GM18511 (cell line): ENCODE results near the gene ZNF862.
"Not testable (repeated sequence)": the region's sequence is repeated elsewhere in the genome, so short reads cannot be mapped to it uniquely, and the experiment has no call there.

Source experiments
- ATAC-seq: cut with Tn5 transposase; IDR thresholded peaks from one replicate; pipeline ENCODE4 v1.9.1; 2021; ENCODE audit warnings: mild to moderate bottlenecking, moderate library complexity; ENCODE audit not compliant: unreplicated experiment

The ZNF862 gene

DNA sequence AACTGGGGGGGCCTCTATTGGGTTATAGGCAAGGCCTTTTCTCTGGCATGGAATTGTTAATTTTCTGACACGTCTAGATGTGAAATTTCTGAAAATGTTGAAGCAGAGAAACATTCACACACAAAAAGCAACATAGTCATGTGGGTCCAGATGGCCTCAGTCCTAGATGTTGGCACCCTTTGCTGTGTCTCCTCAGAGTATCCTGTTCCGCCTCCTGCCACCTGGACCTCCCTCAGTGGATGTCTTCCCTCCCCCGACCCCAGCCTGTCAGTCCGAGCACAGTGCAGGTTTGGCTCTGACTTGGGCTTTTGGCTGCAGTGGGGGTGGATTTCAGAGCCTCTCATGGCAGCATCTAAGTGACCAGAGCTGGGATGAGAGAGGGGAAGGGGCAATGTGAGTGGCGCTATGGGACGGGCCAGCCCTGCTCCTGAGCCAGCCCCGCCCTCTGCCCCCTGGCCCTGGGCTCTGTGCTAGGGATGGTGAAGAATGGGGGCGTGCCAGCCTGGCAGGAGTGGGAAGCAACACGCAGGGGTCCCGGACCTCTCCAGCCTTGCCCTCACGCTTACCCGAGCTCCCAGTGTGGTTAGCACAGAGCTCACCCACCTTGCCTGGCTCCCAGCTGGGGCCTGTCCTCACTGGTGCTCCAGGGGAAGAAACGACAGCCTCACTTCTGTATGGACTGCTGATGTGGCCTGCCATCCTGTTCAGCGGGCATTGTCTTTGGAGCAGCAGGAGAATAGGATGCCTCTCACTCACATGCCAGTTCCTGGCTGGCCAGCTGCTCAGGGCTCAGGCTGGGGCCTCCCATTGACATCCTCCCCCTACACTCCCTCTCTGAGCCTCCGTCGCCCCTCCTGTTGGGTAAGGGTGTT, 41.8 kb downstream of the ZNF862 start:
- no peak for ATAC-seq

DNA sequence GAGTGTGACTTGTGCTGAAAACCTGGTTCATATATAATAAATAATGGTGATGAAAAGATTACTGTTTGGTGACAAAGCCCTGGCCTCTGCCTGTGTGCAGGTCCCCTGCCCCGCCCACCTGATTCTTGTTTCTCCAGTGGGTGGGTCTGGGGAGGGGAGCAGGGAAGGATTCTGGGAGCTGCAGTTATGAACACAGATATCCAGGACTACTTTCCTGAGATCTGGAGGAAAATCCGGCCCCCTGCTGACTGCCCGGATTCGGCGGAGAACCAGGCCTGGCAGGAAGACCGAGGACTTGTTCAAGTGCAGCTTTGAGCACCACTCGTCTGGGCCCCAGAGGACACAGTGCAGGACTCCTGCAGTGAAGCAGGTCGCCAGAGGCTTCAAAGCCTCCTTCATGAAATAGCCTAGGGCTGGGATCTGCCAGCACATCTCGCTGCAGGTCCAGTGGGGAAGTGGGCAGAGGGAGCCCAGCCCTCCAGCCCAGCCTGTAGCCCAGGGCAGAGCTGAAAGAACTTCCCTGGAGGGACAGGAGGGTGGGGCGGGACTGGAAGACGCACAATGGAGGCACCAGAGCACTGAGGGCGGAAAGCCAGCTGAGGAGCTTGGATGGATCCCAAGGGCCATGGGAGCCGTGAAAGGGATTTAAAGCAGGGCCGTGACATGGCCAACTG, 42.6 kb downstream of the ZNF862 start:
- ATAC-seq, result no peak

DNA sequence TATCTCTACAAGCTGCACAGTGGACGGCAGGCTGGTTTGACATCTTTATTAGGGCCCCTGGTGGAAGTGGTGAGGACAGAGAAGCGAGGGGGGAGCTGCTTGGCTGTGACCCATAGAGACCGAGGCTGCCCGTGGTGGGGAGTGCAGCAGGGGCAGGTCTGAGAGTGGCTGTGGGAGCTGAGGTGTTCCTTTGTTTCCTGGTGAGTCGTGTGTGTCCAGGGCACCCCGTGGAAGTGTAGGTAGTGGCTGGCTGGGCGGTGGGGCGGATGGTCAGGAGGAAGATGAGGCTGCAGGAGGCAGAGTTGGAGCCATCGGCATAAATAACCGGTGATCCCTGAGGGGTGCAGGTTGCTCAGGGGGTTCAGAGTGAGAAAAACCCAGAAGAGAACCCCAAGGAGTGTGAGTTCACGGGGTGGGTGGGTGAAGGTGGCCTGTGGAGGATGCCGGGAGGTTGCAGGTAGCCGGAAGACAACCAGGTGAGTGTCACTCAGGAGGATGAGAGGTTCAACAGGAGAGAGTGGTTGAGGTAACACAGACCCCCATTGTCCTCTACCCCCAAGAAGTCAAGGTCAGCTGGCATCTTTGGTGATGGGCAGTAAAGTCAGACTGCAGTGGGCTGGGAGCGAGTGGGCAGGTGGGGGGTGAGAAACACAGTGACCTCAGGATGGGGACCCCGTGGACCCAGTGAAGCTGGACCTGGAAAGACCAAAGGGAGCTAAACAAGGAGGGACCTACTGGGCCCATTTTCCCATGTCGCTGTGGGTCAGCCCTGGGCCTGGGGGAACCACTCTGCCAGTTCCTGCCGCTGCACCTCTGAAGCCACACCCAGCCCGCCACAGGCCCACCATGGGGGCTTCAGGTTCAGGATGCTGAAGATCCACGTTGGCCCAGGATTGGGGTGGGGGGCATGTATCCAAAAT, 43.4 kb downstream of the ZNF862 start:
- ATAC-seq, result no peak

DNA sequence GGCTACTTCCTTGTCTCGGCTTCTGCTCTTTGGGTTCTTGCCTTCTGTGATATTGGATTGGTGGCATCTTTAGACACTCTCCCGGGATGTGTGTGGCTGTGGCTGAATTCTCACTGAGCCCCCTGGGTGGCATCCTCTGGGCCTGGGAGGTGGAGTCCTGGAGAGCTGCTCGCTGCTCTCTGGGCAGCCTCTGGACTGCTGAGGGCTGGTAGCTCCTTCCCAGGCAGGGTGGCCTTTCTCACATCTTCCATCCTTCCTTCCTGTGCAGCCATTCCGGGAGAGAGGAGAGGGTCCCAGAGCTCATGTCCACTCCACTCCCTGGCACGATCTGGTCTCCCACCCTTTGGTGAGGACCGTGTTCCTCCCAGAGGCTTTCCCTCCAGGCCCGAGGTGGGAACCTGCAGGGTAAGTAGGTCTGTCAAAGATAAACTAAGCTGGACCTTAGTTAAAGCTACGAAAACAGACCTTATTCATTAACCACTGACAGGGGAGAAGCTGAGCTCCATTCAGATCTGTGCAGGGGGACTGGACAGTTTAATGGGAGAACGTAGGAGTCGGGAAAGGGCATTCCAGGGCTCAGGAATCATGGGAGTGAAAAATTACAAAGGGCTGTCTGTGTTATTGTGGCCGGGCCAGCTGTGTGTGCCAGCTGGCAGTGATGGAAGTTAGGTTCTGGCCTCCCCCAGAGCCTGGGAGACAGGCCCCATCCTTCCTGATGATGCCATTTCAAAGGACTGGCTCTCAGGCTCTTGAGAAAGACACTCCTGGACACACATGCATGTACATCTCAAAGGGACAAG, 44.3 kb downstream of the ZNF862 start:
- no peak for ATAC-seq

DNA sequence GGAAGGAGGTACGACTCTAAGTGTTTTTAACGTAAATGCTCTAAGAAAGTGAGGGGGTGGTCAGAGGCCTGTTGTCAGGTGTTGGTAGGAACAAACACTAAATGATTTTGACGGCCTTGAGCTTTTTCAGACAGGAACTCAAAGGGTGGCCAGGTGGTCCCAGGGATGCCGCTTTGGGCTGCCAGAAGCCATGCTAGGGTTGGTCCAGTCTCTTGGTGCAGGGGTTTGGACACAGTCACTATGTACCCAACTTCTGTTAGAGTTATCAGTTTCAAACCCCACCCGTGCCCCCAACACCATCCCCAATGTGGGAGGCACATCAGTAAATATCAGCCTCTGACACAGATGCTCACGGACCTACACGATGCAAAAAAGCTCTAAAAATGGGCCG, 44.9 kb downstream of the ZNF862 start:
- ATAC-seq, result no peak

DNA sequence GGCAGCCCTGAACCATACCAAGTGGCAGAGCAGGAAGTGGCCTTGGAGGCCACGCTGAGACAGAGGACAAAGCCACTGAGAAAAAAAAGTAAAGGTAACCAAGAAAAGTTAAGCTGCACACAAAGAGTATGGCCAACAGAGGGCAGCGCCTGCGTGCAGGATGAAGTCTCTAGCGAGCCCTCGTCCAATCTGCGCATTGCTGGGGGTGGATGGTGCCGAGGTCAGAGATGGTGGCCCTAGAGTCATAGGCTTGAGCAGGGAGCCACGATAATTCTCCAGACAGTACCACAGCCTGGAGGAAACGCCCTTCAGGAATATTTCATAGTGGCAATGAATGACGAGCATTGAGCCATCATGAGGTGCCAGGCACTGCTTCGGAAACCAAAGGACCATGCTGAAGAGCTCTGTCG, 45.3 kb downstream of the ZNF862 start:
- ATAC-seq, result peak; percentile 71

DNA sequence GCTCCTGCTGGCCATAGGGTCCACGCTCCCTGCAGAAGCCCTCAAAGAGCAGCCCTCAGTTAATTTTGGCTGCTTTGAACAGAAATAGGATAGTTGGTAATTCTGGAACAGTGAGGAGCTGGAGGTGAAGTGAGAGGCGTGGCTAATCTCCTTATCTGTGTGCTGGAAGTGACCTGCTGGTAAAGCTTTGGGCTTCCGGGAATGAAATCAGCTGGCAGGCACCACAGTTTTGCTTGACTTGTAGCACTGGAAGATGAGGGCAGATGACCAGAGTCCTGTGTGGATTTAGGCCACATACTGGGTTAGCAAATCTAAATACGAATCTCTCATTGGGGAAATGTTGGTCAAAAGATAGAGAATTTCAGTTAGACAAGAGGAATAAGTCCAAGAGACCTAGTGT, 45.8 kb downstream of the ZNF862 start:
- ATAC-seq, result no peak

DNA sequence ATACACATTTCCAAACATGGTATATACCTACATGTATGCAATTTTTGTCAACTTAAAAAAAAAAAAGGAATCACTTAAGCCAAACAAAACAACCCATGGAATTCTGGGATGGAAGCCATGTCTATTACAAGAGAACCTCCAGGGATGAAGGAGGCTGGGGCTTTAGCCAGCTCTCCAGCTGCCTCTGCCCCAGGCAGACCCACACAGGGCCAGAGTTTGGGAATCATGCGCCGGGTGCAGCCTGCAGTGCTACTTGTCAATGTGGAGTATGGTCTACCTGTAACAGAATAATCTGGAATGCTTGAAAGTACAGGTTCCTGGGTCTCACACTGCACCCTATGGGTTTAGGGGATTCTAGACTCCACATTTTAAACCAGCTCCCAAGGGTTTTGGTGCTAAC, 46.4 kb downstream of the ZNF862 start:
- no peak for ATAC-seq

DNA sequence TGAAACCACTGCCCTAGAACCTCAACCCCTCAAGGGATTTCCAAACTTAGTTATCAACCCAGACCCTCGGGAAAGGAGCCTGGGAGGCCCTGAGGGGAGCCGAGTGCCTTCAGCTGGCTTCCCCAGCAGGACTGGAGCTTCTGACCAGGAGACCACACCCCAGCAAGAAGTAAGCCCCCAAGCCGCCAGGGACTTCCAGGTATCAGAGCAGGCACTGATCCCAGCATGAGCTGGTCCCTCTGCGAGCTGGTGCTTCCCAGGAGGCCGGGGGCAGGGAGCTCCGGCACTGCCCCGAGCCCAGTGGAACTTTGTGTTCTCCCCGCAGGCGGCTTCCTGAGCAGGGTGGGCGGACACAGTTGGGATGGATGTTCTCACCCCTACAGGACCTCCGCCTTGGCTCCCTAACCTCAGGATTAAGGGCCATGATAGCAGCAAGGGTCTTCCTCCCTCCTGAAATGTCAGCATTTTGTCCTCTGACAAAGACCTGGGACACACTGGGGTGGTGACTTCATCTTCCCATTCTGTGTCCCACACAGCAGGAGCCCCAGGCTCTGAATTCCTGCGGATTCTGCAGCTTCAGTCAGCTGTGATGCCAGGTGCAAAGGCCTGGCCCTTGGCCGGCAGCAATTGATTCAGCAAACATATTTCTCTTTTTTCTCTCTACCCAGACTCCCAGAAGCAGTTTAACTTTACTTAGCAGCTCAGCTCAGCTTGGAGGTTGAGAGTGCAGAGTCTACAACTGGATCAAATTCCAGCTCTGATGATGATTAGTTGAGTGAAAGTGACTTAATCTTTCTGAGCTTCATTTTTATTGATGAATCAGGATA, 47.2 kb downstream of the ZNF862 start:
- no peak for ATAC-seq

DNA sequence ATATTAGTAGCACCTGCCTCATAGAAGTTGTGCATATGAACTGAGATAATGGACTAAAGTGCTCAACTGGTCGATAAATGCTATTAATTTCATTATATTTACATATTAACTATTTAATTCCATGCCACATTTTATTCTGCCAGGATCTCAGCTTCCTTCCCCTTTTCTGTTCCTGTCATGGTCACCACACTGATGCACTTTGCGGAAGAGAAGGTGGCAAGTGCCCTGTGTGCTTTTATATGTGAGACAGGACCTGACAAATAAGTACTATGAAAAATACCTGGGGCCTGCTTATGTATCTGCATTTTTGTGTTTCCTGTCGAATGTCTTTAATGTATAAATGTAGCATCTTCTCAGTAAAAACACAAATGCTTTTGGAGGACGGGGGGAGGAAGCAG, 47.8 kb downstream of the ZNF862 start:
- ATAC-seq, result no peak

DNA sequence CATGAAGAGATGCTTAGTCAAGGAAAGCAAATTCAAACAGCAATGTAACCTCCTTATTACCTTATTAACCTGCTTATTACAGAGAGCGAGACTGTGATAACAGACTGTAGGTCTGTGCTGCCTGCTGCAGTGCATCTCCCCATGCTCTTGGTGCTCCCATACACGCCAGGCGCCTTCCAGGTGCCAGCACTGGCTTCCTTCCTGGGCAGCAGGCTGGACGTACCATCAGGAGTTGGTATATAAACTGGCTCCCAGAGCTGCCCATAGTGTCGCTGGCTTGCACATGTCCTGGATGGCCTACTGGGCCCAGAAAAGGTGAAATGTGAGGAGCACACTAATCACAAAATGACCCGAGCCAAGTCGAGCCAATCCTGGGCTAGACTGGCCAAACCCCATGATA, 49.1 kb downstream of the ZNF862 start:
- no peak for ATAC-seq

DNA sequence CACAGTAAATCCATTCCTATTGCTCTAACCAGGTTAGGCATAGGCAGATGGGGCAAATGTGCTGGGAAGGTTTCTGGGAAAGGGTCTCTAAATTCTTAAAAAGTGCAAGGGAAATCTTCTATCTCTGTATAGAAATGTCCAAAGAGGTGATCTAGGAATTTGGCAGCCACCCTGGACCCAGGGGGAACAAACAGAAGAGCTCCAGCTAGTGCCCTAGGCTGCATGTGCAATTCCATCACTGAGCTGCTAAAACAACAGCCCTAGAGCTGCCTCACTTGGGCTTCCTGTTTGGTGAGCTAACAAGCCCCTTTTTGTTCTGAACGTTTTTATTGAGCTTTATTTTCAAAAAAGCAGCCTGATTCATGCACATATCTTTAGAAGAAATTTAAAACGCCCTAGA, 52.5 kb downstream of the ZNF862 start:
- ATAC-seq, result not testable (repeated sequence)

DNA sequence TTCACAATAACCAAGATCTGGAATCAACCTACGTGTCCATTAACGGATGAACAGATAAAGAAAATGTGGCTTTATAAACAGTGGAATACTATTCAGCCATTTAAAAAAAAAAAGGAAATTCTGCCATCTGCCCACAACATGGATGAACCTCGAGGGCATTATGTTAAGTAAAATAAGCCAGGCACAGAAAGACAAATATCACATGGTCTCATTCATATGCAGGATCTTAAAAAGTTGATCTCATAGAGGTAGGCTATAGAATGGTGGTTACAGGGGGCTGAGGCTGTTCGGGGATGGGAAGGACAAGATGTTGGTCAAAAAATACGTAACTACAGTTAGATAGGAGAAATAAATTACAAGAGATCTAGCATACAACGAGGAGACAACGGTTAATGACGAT, 56.8 kb downstream of the ZNF862 start:
- ATAC-seq, result not testable (repeated sequence)

DNA sequence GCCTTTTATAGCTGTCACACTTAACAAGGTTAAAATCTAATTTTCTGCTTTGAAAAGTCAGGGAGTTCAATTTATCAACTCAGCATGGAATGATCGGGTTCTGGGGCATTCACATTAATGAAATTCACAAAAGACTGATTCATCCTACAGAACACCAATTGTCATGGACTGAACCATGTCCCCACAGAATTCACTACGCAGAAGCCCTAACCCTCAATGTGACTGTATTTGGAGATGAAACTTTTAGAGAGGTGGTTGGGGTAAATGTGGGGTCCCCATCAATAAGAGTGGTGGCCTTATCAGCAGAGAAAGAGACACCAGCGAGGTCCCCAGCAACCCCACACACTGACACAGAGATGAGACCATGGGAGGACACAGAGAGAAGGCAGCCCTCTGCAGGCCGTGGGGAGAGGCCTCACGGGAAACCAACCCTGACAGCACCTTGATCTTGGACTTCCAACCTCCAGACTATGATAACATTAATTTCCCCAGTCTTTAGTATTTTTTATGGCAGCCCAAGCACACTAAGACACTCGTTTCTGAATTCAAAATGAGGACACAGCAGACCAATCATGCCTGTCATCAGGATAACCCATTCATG, 69.7 kb downstream of the ZNF862 start:
- not testable (repeated sequence) for ATAC-seq

DNA sequence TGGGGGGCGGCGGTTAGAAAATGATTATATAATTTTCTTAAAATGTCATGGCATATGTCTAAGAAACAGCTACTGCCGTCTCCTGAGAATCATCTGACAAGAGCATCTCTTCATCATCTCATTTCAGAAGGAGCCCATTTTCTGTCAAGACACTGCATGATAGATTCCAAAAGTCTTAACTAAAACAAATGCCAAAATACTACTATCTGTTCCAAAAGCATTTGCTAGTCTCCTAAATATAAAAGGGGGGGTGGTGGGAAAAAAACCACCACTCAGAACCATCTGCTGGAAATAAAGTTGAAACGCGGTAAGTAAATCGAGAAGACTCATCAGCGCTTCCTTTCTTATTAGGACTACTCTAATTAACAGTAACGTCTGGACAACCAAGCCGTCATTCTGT, 72.0 kb downstream of the ZNF862 start:
- ATAC-seq, result not testable (repeated sequence)

DNA sequence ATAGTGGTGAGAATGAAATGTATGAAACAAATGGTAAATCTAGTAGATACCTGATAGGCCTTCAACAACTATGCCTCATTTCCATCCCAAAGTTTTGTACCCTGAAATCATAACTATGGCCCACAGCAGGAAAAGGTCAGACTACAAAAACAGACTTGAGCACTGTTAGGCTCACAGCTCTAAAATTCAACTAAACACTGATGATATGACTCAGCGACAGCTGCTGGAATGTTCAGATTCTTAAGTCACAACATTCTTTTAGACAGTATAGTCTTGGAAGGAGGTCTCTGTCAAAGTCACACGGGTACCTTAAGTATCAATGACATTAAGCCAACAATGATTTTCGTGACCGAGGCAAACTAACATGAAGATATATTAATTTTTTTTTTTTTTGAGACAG, 74.0 kb downstream of the ZNF862 start:
- ATAC-seq, result not testable (repeated sequence)
